G401 (cell line): ENCODE measurements around the gene ADGRD1. TPM values are rescaled to one million over a fixed set of nuclear protein-coding genes. Genes with fewer than 3 reads are reported as not detected.
"Not testable (repeated sequence)": the region's sequence is repeated elsewhere in the genome, so short reads cannot be mapped to it uniquely, and the experiment has no call there.

Source experiments
- DNase-seq: peaks from one replicate; pipeline ENCODE4 v3.0.0-alpha.2; 2015; ENCODE audit warnings: low spot score
- in situ Hi-C: cut with HindIII; loops from 2 replicates; pipeline ENCODE4 v1.10.0; 2016; ENCODE audit warnings: low sequenced_read_pairs, mixed read lengths
- total RNA-seq: library from RNA; depleted of rRNA; stranded (reverse); fragments of >200 nt; shearing (Covaris generic); gene quantifications from 2 replicates; pipeline ENCODE4 v1.2.3, GENCODE V29; 2014

ADGRD1 gene
- total RNA-seq, 1 experiment from 2014 or later = 0.51 TPM

DNA sequence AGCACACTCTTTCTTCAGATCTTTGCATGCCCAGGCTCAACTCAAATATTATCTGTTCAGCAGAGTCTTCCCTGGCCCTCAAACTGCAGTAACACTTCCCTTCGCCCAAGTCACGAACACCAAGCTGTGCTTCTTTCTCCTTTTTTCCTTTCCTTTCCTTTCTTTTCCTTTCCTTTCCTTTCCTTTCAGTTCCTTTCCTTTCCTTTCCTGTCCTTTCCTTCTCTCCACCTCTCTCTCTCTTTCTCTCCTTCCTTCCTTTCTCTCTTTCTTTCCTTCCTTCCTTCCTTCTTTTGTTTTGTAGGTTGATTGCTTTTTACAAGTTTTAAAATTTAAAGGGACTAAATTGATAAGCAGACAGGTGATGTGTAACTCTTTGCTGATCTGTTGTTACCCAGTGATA lies 19.0 kb upstream of the ADGRD1 start:
- in situ Hi-C loops = no loop called here
- no peak for DNase-seq

DNA sequence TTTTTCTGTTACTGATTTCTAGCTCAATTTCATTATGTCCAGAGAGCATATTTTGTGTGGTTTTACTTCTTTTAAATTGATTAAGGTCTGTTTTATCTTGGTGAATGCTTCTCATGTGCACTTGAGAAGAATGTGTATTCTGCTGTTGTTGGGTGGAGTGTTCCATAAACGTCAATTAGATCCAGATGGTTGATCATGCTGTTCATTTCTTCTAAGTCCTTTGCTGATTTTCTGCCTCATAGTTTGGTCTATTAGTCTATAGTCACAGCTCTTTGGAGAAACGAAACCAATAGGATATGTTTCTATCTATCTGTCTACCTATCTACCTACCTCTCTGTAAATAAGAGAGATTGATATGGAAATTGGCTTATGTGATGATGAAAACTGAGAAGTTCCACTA lies 17.1 kb upstream of the ADGRD1 start:
- no peak for DNase-seq
- in situ Hi-C loops = no loop called here

DNA sequence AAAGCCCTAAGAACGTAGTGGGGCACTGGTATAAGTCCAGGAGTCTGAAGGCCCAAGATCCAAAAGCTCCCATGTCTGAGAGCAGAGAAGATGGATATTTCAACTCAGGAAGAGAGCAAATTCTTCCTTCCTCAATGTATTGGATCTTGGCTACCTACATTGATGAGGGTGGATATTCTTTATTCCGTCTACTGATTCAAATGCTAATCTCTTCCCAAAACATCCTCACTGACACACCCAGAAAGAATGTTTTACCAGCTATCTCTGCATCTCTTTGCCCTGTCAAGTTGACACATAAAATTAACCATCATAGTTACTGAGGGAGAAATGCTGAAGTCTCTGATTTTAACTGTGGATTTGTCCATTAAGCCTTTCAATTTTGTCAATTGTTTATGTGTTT lies 16.6 kb upstream of the ADGRD1 start:
- in situ Hi-C loops = no loop called here
- DNase-seq = no peak

DNA sequence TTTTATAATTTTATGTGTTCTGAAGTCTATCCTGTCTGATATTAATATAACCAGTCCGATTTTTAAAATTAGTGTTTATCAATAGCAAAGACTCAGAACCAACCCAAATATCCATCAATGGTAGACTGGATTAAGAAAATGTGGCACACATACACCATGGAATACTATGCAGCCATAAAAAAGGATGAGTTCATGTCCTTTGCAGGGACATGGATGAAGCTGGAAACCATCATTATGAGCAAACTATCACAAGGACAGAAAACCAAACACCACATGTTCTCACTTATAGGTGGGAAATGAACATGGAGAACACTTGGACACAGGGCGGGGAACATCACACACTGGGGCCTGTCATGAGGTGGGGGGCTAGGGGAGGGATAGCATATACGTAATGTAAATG lies 16.2 kb upstream of the ADGRD1 start:
- DNase-seq, in situ Hi-C loops: not testable (repeated sequence)

DNA sequence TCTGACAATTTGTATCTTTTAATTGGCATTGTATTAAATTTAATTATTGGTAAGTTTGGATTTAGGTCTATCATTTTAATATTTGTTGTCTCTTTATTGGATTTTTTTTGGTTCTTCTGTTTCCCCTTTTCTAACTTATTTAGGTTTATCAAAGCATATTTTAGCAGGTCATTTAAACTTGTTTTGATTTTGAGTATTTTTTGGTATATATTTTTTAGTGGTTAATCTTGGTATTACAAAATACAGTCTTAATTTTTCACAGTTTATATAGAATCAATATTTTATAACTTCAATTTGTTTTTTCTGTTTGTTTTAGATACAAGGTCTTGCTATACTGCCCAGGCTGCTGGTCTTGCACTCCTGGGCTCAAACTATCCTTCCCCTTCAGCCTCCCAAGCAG lies 15.5 kb upstream of the ADGRD1 start:
- in situ Hi-C loops = no loop called here
- DNase-seq = no peak

DNA sequence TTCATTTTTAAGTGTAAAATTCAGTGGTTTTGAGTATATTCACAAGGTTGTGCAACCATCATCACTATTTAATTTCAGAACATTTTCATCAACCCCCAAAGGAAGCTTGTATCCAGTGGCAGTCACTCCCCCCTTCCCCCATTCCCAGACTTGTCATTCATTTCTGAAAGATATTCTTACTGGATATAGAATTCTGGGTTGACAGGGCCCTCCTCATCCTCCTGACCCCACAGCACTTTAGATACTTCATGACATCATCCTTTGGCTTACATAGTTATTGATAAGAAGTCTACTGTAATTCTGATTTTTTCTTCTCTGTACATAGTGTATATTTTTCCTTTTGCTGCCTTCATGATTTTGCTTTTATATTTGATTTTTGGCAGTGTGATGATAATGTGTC lies 8.8 kb upstream of the ADGRD1 start:
- no peak for DNase-seq
- in situ Hi-C loops = no loop called here

DNA sequence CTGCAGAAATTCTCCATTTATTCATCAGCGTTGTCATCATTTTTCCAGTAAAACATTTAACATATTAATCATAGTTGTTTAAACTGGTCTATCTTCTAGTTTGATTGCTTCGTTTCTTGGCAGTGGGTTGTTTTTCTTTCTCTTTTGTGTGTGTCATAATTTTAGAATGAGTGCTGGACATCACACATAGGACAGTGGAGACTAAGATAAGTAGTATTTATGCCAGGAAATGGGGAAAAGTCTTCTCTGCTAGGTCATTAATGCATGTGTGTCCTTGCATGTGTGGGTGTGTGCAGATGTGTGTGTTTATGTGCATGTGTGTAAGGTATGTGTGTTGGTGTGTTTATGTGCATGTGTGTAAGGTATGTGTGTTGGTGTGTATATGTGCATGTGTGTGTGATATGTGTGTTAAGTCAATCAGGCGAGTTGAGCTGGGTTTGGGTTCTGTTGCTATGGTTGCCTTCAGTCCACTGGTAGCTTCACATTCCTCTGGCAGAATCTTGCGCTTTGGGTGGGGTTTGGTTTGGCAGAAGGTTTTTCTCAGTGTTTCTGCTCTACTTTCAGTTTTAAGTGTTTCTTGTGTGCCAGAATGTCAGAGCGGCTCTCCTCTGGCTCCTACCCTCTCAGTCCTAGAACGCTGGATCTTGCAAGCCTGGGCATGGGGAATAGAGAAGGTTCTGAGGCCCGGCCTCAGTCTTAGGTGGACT lies 7.8 kb upstream of the ADGRD1 start:
- DNase-seq = no peak

DNA sequence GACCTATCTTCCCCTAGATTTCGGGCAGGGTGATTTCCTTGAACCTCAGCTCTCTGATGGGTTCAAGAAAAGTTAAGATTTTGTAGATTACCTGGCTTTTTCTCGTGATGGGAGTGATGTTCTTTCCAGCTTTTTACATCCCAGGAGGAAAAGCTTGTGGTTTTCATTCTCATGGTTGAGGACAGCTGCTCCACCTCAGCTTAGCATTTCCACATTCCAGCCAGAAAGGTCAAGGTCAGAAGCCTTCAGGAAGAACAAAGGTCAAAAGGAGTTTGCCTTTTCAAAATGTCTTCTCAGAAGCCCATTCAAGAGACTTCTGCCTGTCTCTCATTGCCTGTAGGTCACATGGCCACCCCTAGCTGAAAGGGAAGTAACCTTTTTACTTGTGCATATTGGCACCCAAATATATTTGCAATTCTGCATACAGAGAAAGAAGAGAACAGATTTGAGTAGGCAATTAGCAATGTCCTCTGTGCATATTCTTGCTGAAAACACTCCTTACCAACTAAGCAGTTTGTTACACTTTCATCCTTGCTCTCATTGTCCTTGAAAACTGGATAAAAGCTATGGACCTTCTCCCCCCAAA lies 6.6 kb upstream of the ADGRD1 start:
- DNase-seq = no peak
- in situ Hi-C loops = no loop called here

More for the DNA sequence above, 7.8 kb upstream of the ADGRD1 start:
- in situ Hi-C loops = no loop called here

DNA sequence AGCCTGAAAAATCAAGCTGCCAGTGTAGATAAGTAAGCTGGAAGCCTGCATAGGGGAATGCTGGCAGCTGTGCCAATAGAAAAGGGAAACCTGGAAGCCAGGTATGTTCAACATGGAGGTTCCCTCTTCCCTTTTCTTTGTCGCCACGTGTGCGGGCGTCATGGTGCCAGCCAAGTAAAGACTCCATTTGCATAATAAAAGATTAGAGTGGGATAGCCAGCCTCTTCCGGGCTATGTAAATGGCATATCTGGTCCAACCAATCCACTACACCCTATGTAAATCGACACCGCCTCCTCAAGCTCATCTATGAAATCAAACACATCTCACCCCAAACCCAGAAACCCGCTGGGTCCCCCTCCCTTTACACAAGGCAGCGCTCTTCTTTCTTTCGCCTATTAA lies 5.6 kb upstream of the ADGRD1 start:
- in situ Hi-C loops = no loop called here
- DNase-seq = no peak

DNA sequence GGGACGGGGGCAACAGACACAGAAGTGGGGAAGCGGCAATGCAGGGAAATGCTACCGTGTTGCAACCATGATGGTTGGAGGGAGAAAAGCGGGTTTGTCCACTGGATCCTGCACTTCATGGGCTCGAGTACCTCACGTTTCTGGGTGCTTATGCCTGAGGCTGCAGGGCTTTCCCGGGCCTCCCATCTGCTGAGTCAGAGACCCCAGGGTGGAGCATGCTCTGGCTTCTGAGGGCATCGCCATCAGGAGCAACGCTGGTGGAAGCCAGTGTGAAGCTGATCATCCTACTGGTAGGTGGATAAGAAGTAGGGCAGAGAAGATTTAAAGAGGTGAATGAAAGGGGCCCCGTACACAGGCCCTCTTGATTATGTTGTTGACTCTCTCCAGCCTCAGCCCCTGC lies 5.0 kb upstream of the ADGRD1 start:
- in situ Hi-C loops = no loop called here
- no peak for DNase-seq

DNA sequence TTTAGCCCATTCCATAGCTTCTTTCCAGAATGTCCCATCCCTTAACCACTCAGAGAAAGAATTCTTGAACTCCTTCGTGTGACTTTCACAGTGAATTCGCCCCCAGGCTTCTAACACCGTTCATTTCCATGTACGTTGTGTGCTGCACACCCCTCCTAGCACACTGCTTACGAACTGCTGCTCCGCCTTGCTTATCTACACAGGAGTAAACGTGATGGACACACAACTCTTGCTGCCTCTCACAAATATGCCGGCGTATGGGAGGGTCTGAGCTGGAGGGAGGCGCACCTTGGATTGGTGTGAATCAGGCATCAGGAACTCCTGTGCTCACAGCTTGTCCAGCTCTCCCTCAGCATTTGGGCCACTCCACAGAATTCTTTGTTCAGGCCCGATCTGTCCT lies 3.9 kb upstream of the ADGRD1 start:
- in situ Hi-C loops = no loop called here
- DNase-seq = no peak

DNA sequence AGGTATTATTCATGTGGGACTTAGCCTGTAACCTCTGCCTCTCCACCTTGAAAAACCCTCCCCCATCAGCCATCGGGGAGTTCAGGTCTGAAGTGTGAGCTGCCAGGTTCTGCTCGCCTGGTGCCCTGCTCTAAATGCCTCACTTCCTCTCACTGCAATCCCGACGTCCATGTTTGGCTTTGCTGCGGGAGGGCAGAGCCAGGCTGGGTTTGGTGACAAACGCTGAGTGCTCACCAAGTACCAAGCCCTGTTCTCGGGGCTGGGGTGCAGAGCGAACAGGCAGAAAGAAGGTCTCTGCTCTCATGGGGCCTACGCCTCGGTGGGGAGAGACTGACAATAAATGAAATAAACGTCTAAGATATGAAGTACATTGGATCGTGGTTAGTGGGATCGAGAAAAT lies 2.1 kb upstream of the ADGRD1 start:
- in situ Hi-C loops = no loop called here
- DNase-seq = no peak

DNA sequence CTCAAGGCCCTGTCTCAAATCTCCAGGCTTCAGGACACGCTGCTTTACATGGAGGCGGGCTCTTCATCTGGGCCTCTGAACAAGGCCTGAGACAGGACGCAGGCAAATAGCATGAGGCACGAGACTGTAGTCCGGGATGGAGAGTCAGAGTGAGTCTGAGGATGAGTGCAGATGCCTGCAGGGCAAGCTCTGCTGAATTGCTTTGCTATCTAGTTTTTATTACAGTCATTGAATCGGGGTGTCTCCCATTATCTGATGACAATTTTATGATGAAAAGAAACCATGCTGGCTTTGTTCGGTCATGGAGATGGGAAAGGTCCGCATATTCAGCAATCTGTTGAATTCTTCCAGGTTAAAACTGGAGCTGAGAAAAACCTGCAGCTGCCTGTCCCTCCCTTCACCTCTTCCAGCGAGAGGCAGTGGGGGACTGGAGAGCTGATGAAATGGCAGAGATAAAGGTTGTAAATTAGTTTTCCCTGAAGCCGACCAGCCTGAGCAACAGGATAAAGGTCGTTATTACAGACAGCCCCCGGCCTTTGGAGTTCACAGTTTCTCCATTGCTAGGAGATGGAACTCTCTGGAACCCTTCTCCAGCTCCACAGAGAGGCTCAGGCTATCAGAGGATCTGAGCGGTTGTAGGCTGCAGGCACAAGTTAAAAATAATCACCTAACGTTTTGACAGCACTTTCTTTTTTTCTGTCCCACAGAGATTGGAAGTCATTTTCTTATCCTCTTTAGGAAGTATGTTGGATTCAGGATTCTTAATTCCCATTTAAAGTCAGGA lies 1.3 kb upstream of the ADGRD1 start:
- in situ Hi-C loops = no loop called here
- no peak for DNase-seq

DNA sequence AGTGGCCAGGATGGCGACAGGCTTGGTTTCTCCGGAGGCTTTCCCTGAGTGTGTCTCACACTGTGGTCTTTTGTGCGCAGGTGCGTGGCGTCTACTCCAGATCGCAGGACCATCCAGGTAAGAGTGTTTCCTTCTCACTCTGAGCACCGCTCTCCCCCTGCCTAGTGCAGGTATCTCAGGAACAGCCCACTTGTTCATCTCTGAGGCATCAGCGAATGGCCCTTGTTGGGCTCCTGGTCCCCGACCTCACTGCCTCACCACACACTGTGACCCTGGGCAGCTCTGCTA lies 781 bp downstream of the ADGRD1 start:
- DNase-seq = no peak
- in situ Hi-C loops = no loop called here

DNA sequence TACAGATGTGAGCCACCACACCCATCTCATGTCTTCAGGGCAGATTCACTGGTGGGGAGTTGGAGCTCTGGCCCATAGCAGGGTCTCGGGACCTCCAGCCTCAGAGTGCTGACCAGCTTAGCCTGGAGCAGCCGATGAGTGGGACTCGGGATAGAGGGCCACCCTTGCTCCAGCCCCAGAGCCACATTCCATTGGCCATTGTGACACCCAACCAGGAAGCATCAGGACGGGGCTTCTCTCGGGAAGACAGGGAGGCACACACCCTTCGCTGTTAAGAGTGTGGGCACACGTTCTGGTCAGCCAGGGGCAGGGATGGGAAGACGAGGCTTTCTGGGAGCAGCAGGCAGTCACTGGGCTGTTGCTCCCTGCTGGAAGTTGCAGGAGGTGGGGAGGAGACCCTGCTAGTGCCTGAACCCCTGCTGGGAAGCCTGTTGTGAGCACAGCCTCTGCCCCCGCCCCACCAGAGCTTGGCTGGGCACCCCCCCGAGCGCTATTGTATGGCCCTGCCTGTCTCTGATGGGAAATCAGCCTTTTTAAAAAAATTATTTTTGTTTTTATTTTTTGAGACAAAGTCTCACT lies 1.6 kb downstream of the ADGRD1 start:
- no peak for DNase-seq
- in situ Hi-C loops = no loop called here

DNA sequence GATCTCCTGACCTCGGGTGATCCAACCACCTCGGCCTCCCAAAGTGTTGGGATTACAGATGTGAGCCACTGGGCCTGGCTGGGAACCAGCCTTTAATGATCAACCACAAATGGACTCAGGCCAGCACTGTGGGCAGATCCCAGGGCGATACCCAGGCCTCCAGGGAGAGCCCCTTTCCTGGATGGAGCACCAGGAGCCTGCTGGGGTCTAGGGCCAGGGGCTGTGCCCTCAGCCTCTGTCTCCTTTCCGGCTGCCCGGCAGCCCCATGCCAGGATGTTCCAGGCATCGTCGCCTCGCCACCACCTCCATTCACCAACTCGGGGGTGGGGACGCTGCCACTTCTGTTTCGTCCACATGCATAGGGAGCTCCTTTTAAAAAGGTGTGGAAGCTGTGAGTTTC lies 2.3 kb downstream of the ADGRD1 start:
- in situ Hi-C loops = no loop called here
- no peak for DNase-seq

DNA sequence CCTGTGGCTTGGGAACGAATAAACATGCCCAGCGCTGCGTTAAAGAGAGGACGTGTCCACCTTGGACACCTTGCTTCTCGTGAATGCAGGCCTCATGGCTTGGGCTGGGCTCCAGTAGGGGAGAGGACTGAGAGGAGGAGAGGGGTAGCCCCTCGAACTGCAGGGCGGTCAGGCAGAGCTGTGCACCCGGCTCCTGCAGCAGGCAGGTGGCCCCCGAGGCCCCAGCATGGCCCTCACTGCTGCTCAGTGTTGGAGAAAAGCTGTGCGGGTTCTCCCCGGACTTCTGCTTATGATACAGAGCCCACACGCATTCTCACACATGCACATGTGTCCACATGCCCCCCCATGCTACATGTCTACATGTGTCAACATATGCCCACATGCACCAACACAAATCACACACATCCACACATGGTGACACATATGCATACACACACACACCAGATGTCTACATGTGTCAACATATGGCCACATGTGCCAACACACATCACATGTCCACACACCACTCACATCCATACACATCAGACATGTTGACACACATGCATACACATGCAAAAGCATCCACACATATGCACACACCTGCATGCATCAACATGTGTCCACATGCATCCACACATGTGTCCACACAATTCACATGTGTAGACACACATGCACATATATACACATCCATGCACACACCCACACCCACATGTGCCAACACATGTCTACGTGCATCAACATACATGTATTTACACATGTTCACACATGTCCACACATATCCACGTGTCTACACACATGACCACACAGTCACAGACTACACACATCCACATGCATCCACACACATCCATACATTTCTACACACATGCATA lies 3.0 kb downstream of the ADGRD1 start:
- in situ Hi-C loops = no loop called here
- DNase-seq = no peak

DNA sequence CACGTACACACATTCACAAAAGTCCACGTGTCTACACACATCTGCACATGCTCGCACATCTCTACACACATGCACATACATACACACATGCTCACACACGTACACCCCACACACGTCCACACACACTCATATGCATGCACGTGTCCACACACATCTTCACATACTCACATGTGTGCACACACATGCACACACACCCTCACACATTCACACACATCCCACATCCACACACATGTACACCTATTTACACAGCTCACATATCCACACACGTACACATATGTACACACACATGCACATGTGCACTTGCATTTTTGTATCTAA lies 3.6 kb downstream of the ADGRD1 start:
- DNase-seq = no peak
- in situ Hi-C loops = no loop called here

DNA sequence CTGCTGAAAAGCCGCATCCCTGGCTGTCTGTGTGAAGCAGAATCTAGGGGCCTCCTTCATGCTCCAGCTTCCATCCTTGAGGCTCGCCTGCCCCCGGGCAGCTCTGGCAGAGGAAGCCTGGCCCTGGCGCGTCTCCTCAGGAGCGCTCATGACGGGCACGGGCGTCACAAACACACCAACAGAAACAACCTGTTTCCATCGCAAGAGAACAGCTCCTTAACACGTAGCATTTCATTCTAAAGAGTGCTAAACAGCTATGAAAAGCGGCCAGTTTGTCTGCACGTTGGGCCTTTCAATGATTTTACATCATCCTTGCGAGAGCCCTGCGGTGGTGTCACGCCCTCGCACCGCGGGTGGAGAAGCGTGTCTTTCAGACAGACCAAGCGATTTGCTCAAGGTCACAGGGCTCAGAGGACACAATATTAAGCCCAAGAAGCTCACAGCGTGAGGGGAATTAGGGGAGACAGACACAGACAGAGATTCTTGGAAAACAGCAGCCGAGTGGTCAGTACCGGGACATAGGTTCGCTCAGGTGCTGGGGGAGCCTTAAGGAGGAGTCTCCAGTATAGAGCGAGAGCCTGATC lies 4.9 kb downstream of the ADGRD1 start:
- no peak for DNase-seq
- in situ Hi-C loops = no loop called here
